Left ventricle myocardium inferior (tissue), 1 donor: ENCODE results near the gene RNF8. TPM values are rescaled to one million over a fixed set of nuclear protein-coding genes. Genes with fewer than 3 reads are reported as not detected.

ENCODE experiments used
- DNase-seq: peaks from one replicate; pipeline ENCODE4 v3.0.0-alpha.2; 2020
- H3K27ac ChIP-seq: fragments of 200-600 bp; replicated peaks from 2 replicates; pipeline ENCODE4 v1.8.0; 2021
- H3K27me3 ChIP-seq: fragments of 200-600 bp; 2 replicates; pipeline ENCODE4 v1.8.0; 2021; ENCODE audit warnings: low read depth
- H3K36me3 ChIP-seq: fragments of 200-600 bp; 2 replicates; pipeline ENCODE4 v1.8.0; 2021
- H3K4me1 ChIP-seq: fragments of 200-600 bp; 2 replicates; pipeline ENCODE4 v1.8.0; 2021
- H3K4me3 ChIP-seq: fragments of 200-600 bp; 2 replicates; pipeline ENCODE4 v1.8.0; 2021; ENCODE audit warnings: mild to moderate bottlenecking, moderate library complexity
- H3K9me3 ChIP-seq: fragments of 200-600 bp; replicated peaks from 2 replicates; pipeline ENCODE4 v1.8.0; 2021
- intact Hi-C: fragments of 100-400 bp; cut with micrococcal nuclease; formaldehyde crosslinking; loops from one replicate; pipeline ENCODE4 v1.11.0; 2022
- total RNA-seq: library from RNA; stranded (reverse); fragmentation: NEBNext Ultra II Directional; extraction: Animal tissue kit (Norgen Biotek cat#: 25700); gene quantifications from one replicate; pipeline ENCODE4 v1.2.1, GENCODE V29; 2021
- TF ChIP-seq, protein P1 (sequence below): fragments of 200-600 bp; IDR thresholded peaks from 2 replicates; pipeline ENCODE4 v1.8.0; 2021; ENCODE audit warnings: antibody characterized with exemption, mild to moderate bottlenecking, borderline replicate concordance
- donor health status: DM: no; HTN: yes; CAD: no; lungs with severe emphysema.

The RNF8 gene
- total RNA-seq, 1 donor from 2014 or later = 16.1 TPM

GRCh38 chr6:37357288-37357687, 3.5 kb downstream of the RNF8 start:
- DNase-seq = no peak
- no peak overlapping the region for H3K4me3 ChIP-seq
- no peaks in the 10 kb centered on the region for H3K9me3 ChIP-seq
- H3K4me1 ChIP-seq = peaks cover 52% of the 10 kb centered on the region
- TF ChIP-seq, protein P1, sequence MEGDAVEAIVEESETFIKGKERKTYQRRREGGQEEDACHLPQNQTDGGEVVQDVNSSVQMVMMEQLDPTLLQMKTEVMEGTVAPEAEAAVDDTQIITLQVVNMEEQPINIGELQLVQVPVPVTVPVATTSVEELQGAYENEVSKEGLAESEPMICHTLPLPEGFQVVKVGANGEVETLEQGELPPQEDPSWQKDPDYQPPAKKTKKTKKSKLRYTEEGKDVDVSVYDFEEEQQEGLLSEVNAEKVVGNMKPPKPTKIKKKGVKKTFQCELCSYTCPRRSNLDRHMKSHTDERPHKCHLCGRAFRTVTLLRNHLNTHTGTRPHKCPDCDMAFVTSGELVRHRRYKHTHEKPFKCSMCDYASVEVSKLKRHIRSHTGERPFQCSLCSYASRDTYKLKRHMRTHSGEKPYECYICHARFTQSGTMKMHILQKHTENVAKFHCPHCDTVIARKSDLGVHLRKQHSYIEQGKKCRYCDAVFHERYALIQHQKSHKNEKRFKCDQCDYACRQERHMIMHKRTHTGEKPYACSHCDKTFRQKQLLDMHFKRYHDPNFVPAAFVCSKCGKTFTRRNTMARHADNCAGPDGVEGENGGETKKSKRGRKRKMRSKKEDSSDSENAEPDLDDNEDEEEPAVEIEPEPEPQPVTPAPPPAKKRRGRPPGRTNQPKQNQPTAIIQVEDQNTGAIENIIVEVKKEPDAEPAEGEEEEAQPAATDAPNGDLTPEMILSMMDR = no peak
- no peaks in the 10 kb centered on the region for H3K27me3 ChIP-seq
- H3K36me3 ChIP-seq = peaks cover 18% of the 10 kb centered on the region
- intact Hi-C loops = no loop called here
- H3K27ac ChIP-seq = no peak overlapping the region

GRCh38 chr6:37357860-37358259, 4.1 kb downstream of the RNF8 start:
- Histone ChIP-seq H3K27me3 (no peaks in the 10 kb centered on the region), H3K9me3 (no peaks in the 10 kb centered on the region), H3K4me1 (peaks cover 52% of the 10 kb centered on the region), H3K27ac (no peak overlapping the region), H3K4me3 (no peak overlapping the region), H3K36me3 (peaks cover 20% of the 10 kb centered on the region)
- no peak for DNase-seq
- intact Hi-C loops = no loop called here
- TF ChIP-seq, protein P1 = no peak

GRCh38 chr6:37359039-37359438, 5.3 kb downstream of the RNF8 start:
- no peak overlapping the region for H3K4me3 ChIP-seq
- no peaks in the 10 kb centered on the region for H3K9me3 ChIP-seq
- intact Hi-C loops = no loop called here
- no peak overlapping the region for H3K27ac ChIP-seq
- TF ChIP-seq, protein P1 = no peak
- H3K27me3 ChIP-seq = no peaks in the 10 kb centered on the region
- DNase-seq = no peak
- peaks cover 20% of the 10 kb centered on the region for H3K36me3 ChIP-seq
- H3K4me1 ChIP-seq = peaks cover 45% of the 10 kb centered on the region

GRCh38 chr6:37362101-37362828, 8.5 kb downstream of the RNF8 start:
- no peak for DNase-seq
- Histone ChIP-seq H3K4me3 (no peak overlapping the region), H3K27ac (no peak overlapping the region), H3K9me3 (no peaks in the 10 kb centered on the region), H3K27me3 (no peaks in the 10 kb centered on the region), H3K4me1 (peaks cover 34% of the 10 kb centered on the region), H3K36me3 (peaks cover 20% of the 10 kb centered on the region)
- intact Hi-C loops = no loop called here
- TF ChIP-seq, protein P1 = no peak

DNA sequence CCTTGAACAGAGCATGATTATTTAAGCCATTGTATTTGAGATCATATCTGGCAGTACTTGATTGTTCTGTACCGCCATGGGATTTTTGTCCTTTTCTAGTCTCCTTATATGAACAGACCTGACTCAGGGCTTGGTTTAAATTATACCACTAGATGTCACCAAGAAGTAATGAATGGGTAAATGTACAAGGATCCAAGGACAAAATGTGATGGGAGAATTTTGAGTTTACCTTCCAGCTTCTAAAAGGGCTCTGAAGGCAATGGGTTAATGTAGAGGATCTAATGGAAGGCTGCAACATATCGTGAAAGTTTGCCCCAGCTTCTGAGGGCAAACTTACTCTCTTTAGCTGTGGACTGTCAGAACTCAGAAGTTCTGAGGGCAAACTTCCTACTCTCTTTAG, 12.0 kb downstream of the RNF8 start:
- TF ChIP-seq, protein P1 = peak; percentile 51
- peaks cover 48% of the 10 kb centered on the region for H3K4me1 ChIP-seq
- intact Hi-C loops = no loop called here
- no peaks in the 10 kb centered on the region for H3K27me3 ChIP-seq
- peak overlapping the region; percentile 25 for H3K27ac ChIP-seq
- H3K36me3 ChIP-seq = peaks cover 23% of the 10 kb centered on the region
- no peak for DNase-seq
- no peak overlapping the region for H3K4me3 ChIP-seq
- H3K9me3 ChIP-seq = no peaks in the 10 kb centered on the region
